Common myeloid progenitor, CD34-positive (primary cell): ENCODE data around the gene MILR1.
"Not testable (repeated sequence)": the region's sequence is repeated elsewhere in the genome, so short reads cannot be mapped to it uniquely, and the experiment has no call there.

Source experiments
- CTCF ChIA-PET: fragments of 350-600 bp; sonication (Branson Sonifier 250); formaldehyde crosslinking; loops from one replicate; lab custom pipeline; 2021; ENCODE audit warnings: antibody characterized with exemption; lab: Charles Lee
- POLR2A ChIA-PET: fragments of 350-600 bp; sonication (Branson Sonifier 250); formaldehyde crosslinking; loops from one replicate; lab custom pipeline; 2021; ENCODE audit warnings: antibody characterized with exemption; lab: Charles Lee
- DNase-seq, 3 donors: peaks; one replicate each; pipeline versions ENCODE4 v3.0.0 to v3.0.0-alpha.2; 2013
- H3K27ac ChIP-seq, 2 experiments: 1 replicate in 1 of 2; 2 replicates in 1 of 2; pipeline ENCODE4 v1.7.0; 2013; ENCODE audit warnings: inconsistent platforms in 2 of 2, low read length in 2 of 2, mild to moderate bottlenecking in 2 of 2, low read depth in 1 of 2, moderate library complexity in 1 of 2; ENCODE audit not compliant: severe bottlenecking in 2 of 2, insufficient read depth in 1 of 2, poor library complexity in 1 of 2
- H3K27me3 ChIP-seq, 5 experiments: replicated peaks in 2 of 5; 1 replicate in 3 of 5; 2 replicates in 2 of 5; pipeline versions ENCODE4 v1.6.1 to v1.7.0; 2013; ENCODE audit warnings: low read length in 4 of 5, mild to moderate bottlenecking in 2 of 5, moderate library complexity in 2 of 5, inconsistent platforms in 1 of 5; ENCODE audit not compliant: insufficient read depth in 5 of 5, control insufficient read depth in 4 of 5
- H3K36me3 ChIP-seq, 4 experiments: 1 replicate in 2 of 4; 2 replicates in 2 of 4; pipeline versions ENCODE4 v1.6.1 to v1.7.0; 2013; ENCODE audit warnings: low read length in 3 of 4, control low read depth in 1 of 4, mild to moderate bottlenecking in 1 of 4; ENCODE audit not compliant: control insufficient read depth in 4 of 4, insufficient read depth in 4 of 4
- H3K4me1 ChIP-seq, 4 experiments: 1 replicate in 3 of 4; 2 replicates in 1 of 4; pipeline versions ENCODE4 v1.6.1 to v1.7.1; 2013; ENCODE audit warnings: low read length in 3 of 4, mild to moderate bottlenecking in 3 of 4, control low read depth in 1 of 4, inconsistent platforms in 1 of 4, moderate library complexity in 1 of 4; ENCODE audit not compliant: control insufficient read depth in 4 of 4, insufficient read depth in 4 of 4; ENCODE audit errors: control extremely low read depth in 1 of 4
- H3K4me3 ChIP-seq, 7 experiments: 1 replicate in 4 of 7; 2 replicates in 3 of 7; pipeline versions ENCODE4 v1.5.1 to v1.7.0; 2013; ENCODE audit warnings: mild to moderate bottlenecking in 7 of 7, low read length in 6 of 7, moderate library complexity in 6 of 7, inconsistent platforms in 2 of 7, low read depth in 2 of 7, control low read depth in 1 of 7; ENCODE audit not compliant: insufficient read depth in 4 of 7, control insufficient read depth in 1 of 7; ENCODE audit errors: extremely low read depth in 1 of 7
- H3K9me3 ChIP-seq, 5 experiments: 1 replicate in 4 of 5; 2 replicates in 1 of 5; pipeline versions ENCODE4 v1.6.1 to v1.7.1; 2013; ENCODE audit warnings: low read length in 4 of 5, mild to moderate bottlenecking in 2 of 5, inconsistent platforms in 1 of 5, low read depth in 1 of 5, moderate library complexity in 1 of 5; ENCODE audit not compliant: control insufficient read depth in 4 of 5, insufficient read depth in 2 of 5; ENCODE audit errors: control extremely low read depth in 1 of 5
- WGBS: methylation state at CpG from one replicate; pipeline ENCODE4 v1.1.5; 2013; ENCODE audit not compliant: insufficient coverage; 5-methylcytosine and 5-hydroxymethylcytosine counted together

MILR1 gene

GRCh38 chr17:64418506-64419339 is 30.2 kb upstream of the MILR1 start:
- H3K4me3 ChIP-seq = no peak overlapping the region
- H3K4me1 ChIP-seq = peaks cover 0 to 5% (median 2%) of the 10 kb centered on the region in 4 experiments
- 45% methylated on average over 12 of the region's 19 CpGs for WGBS
- no peaks in the 10 kb centered on the region for H3K9me3 ChIP-seq
- no peak overlapping the region for H3K27ac ChIP-seq
- no peaks in the 10 kb centered on the region for H3K36me3 ChIP-seq
- ChIA-PET POLR2A (interaction anchor here (0.6 kb wide), 2 partner anchors 59 to 392 kb away, joined by 3 to 4 read pairs; no protein-coding TSS in a partner anchor), CTCF (interaction anchor here (0.6 to 12.1 kb wide), 33 partner anchors 9 to 300 kb away, joined by 3 to 261 read pairs (median 7); partner anchors contain the start of genes CEP95, DDX5 and POLG2)
- H3K27me3 ChIP-seq = no peaks in the 10 kb centered on the region
- DNase-seq = peak; percentile 80 to 89 (median 88)

GRCh38 chr17:64420143-64420670 is 28.7 kb upstream of the MILR1 start:
- WGBS = 0% methylated on average over 1 of the region's 6 CpGs
- no peaks in the 10 kb centered on the region for H3K9me3 ChIP-seq
- ChIA-PET CTCF (interaction anchor here (0.6 to 12.1 kb wide), 38 partner anchors 10 to 319 kb away, joined by 3 to 261 read pairs (median 8); partner anchors contain the start of genes CEP95, DDX5, MILR1 and POLG2), POLR2A (interaction anchor here (0.8 to 1.4 kb wide), 3 partner anchors 71 to 86 kb away, joined by 3 to 4 read pairs (median 3); partner anchors contain the start of gene DDX5)
- H3K27me3 ChIP-seq = no peaks in the 10 kb centered on the region
- no peaks in the 10 kb centered on the region for H3K36me3 ChIP-seq
- H3K4me3 ChIP-seq = no peak overlapping the region
- H3K27ac ChIP-seq = no peak overlapping the region
- peaks cover 0 to 3% (median 1%) of the 10 kb centered on the region in 4 experiments for H3K4me1 ChIP-seq
- peak; percentile 78 to 90 (median 88) for DNase-seq

- POLR2A ChIA-PET, H3K27ac ChIP-seq, H3K27me3 ChIP-seq, DNase-seq, H3K4me1 ChIP-seq, H3K9me3 ChIP-seq, H3K36me3 ChIP-seq, H3K4me3 ChIP-seq: not testable (repeated sequence)
- CTCF ChIA-PET = interaction anchor here (0.6 to 12.1 kb wide), 17 partner anchors 9 to 354 kb away, joined by 3 to 261 read pairs (median 6); partner anchors contain the start of genes CEP95, DDX5 and POLG2
- WGBS = 100% methylated on average over 1 of the region's 9 CpGs
Observed at GRCh38 chr17:64422121-64422520, 26.8 kb upstream of the MILR1 start.

- Histone ChIP-seq H3K4me1 (peaks cover 0 to 2% (median under 1%) of the 10 kb centered on the region in 4 experiments), H3K9me3 (no peaks in the 10 kb centered on the region), H3K36me3 (no peaks in the 10 kb centered on the region), H3K27me3 (no peaks in the 10 kb centered on the region), H3K27ac (no peak overlapping the region), H3K4me3 (no peak overlapping the region)
- no CpG with 5 or more reads among the region's 3 CpGs for WGBS
- DNase-seq = no peak
- ChIA-PET CTCF (interaction anchor here (1.6 to 12.1 kb wide), 3 partner anchors 12 to 95 kb away, joined by 3 to 261 read pairs (median 4); partner anchors contain the start of gene POLG2), POLR2A (no interaction called here)
Observed at GRCh38 chr17:64423881-64424280, 25.0 kb upstream of the MILR1 start.

GRCh38 chr17:64424324-64424849 is 24.5 kb upstream of the MILR1 start:
- Histone ChIP-seq H3K4me3 (no peak overlapping the region), H3K4me1 (peaks cover 0 to 2% (median 0%) of the 10 kb centered on the region in 4 experiments), H3K27ac (no peak overlapping the region), H3K27me3 (no peaks in the 10 kb centered on the region), H3K36me3 (no peaks in the 10 kb centered on the region), H3K9me3 (no peaks in the 10 kb centered on the region)
- no CpG with 5 or more reads among the region's 1 CpG for WGBS
- DNase-seq = no peak
- ChIA-PET POLR2A (interaction anchor here (0.6 kb wide), 1 partner anchor 15 kb away, joined by 3 read pairs; no protein-coding TSS in a partner anchor), CTCF (interaction anchor here (1.6 to 12.1 kb wide), 3 partner anchors 12 to 95 kb away, joined by 3 to 261 read pairs (median 4); partner anchors contain the start of gene POLG2)

- Histone ChIP-seq H3K4me3 (no peak overlapping the region), H3K27me3 (no peaks in the 10 kb centered on the region), H3K27ac (no peak overlapping the region), H3K4me1 (peaks cover 0 to 2% (median 0%) of the 10 kb centered on the region in 4 experiments), H3K36me3 (no peaks in the 10 kb centered on the region), H3K9me3 (no peaks in the 10 kb centered on the region)
- no peak for DNase-seq
- 88% methylated on average over 2 of the region's 3 CpGs for WGBS
- ChIA-PET POLR2A (no interaction called here), CTCF (interaction anchor here (0.8 to 12.1 kb wide), 2 partner anchors 9 to 69 kb away, joined by 3 to 261 read pairs; partner anchors contain the start of gene POLG2)
Observed at GRCh38 chr17:64425191-64425590, 23.7 kb upstream of the MILR1 start.
